NCI-H446 treated with DMSO at 0.1 percent for 48 hours (cell line): ENCODE measurements around the gene ZBTB45.

ENCODE experiments used
- DNase-seq: peaks from one replicate; lab custom pipeline; 2025; lab: John Stamatoyannopoulos, UW

The ZBTB45 gene

GRCh38 chr19:58519355-58520256, at the start of gene ZBTB45:
Gene ZBTB45 (minus strand): TSS chr19:58519810. CDS start chr19:58517673, 2,137 bp downstream.
- peak; percentile 97 for DNase-seq

GRCh38 chr19:58568453-58569130, 49.0 kb upstream of the ZBTB45 start:
- DNase-seq: no peak

- no peak for DNase-seq
Measured at GRCh38 chr19:58566989-58567388, 47.4 kb upstream of the ZBTB45 start.

GRCh38 chr19:58563823-58564222, 44.2 kb upstream of the ZBTB45 start:
- no peak for DNase-seq

- DNase-seq: no peak
Measured at GRCh38 chr19:58563034-58563573, 43.5 kb upstream of the ZBTB45 start.

- DNase-seq: no peak
Measured at GRCh38 chr19:58562122-58563033, 42.8 kb upstream of the ZBTB45 start.

- no peak for DNase-seq
Measured at GRCh38 chr19:58561373-58562121, 41.9 kb upstream of the ZBTB45 start.

GRCh38 chr19:58560921-58561320, 41.3 kb upstream of the ZBTB45 start:
- no peak for DNase-seq

GRCh38 chr19:58560007-58560887, 40.6 kb upstream of the ZBTB45 start:
- DNase-seq: no peak

- no peak for DNase-seq
Measured at GRCh38 chr19:58559275-58560006, 39.8 kb upstream of the ZBTB45 start.

GRCh38 chr19:58558623-58559274, 39.1 kb upstream of the ZBTB45 start:
- DNase-seq: no peak

GRCh38 chr19:58558066-58558622, 38.5 kb upstream of the ZBTB45 start, which contains the start of gene UBE2M:
Gene UBE2M (minus strand): TSS chr19:58558611. CDS start chr19:58558381, 230 bp downstream.
- no peak for DNase-seq

GRCh38 chr19:58557221-58558065, 37.8 kb upstream of the ZBTB45 start:
- no peak for DNase-seq

GRCh38 chr19:58556622-58557220, 37.1 kb upstream of the ZBTB45 start:
- no peak for DNase-seq

GRCh38 chr19:58555920-58556621, 36.5 kb upstream of the ZBTB45 start:
- DNase-seq: no peak

GRCh38 chr19:58555369-58555885, 35.8 kb upstream of the ZBTB45 start:
- no peak for DNase-seq
